ENCODE measurements around the gene PROB1. TPM values are rescaled to one million over a fixed set of nuclear protein-coding genes. Genes with fewer than 3 reads are reported as not detected.

The PROB1 gene
- total and polyA plus RNA-seq, 9 of the 15 experiments (the other 6 are each of a cell fraction or from before 2014, with no cell fraction given), result 0.01 to 1.8 (median 0.47) TPM

- Histone ChIP-seq H2AFZ (ENCODE audit: low read depth, low read length) (no peak overlapping the region), H3K27ac (ENCODE audit: extremely low read depth, low read depth, low read length) (no peak overlapping the region), H3K79me2 (ENCODE audit: control insufficient read depth, insufficient read depth, low read length) (no peaks in the 10 kb centered on the region), H3K9me3 (replicated peaks; ENCODE audit: control insufficient read depth, insufficient read depth, low read depth, low read length) (no peaks in the 10 kb centered on the region), H3K9me1 (ENCODE audit: control insufficient read depth, insufficient read depth, low read length) (no peaks in the 10 kb centered on the region), H3K4me3 (no peak overlapping the region), H3K27me3 (ENCODE audit: control insufficient read depth in 2 of 2, insufficient read depth in 2 of 2, low read length in 2 of 2) (no peaks in the 10 kb centered on the region), H4K20me1 (replicated peaks; ENCODE audit: control insufficient read depth, insufficient read depth, low read length) (no peaks in the 10 kb centered on the region), H3K36me3 (ENCODE audit: control insufficient read depth, insufficient read depth, low read length) (peaks cover 9% of the 10 kb centered on the region; the same call in 2 of the 3 replicates), H3K4me1 (replicated peaks in 1 of 2; ENCODE audit: control insufficient read depth in 2 of 2, insufficient read depth in 2 of 2, low read length in 2 of 2) (peaks cover 0 to 25% of the 10 kb centered on the region in 2 experiments; a peak in 2 of 5 replicates), H3K9ac (ENCODE audit: insufficient read depth in 1 of 2, low read depth in 2 of 2, low read length in 2 of 2) (no peak overlapping the region), H3K4me2 (ENCODE audit: insufficient read depth, low read length) (no peak overlapping the region)
- in situ Hi-C loops (cut with MboI), result no loop called here
- ChIA-PET POLR2A (no interaction called here), CTCF (ENCODE audit: low intra/inter-chr PET ratio) (no interaction called here)
- BruUV-seq (replicated peaks), result no TSS peak
- no peak for TF ChIP-seq TCF7L2 (IDR thresholded peaks at IDR 0.05; ENCODE audit: low read depth, low read length)
- no peak for TF ChIP-seq DACH1 (IDR thresholded peaks at IDR 0.05; ENCODE audit: partially characterized antibody)
- no peak for TF ChIP-seq SRSF7 (optimal IDR thresholded peaks at IDR 0.05; ENCODE audit: low read depth, low read length)
- TF ChIP-seq HMG20A (CRISPR knock-in tag; conservative IDR thresholded peaks at IDR 0.05), result no peak
- no peak for TF ChIP-seq ZNF507 (tag; conservative IDR thresholded peaks at IDR 0.05)
- TF ChIP-seq ELK1 (CRISPR knock-in tag; IDR thresholded peaks at IDR 0.05), result no peak
- TF ChIP-seq ZNF445 (CRISPR knock-in tag; IDR thresholded peaks at IDR 0.05; ENCODE audit: low read depth), result no peak
- no peak for TF ChIP-seq ZNF174 (CRISPR knock-in tag; IDR thresholded peaks at IDR 0.05)
- DNase-seq (ENCODE audit: extremely low read depth in 1 of 4, low spot score in 3 of 4) (no peak), ATAC-seq (no peak), FAIRE-seq (no peak)
- 43% methylated on average over 7 of the region's 7 CpGs for WGBS (ENCODE audit: insufficient coverage, low coverage, missing lambda C conversion rate)
- intact Hi-C loops (cut with micrococcal nuclease), result no loop called here
These were observed 18.5 kb downstream of the PROB1 start for GRCh38 chr5:139376364-139376763.
